Measurements from ENCODE around the gene TXLNG. TPM values are rescaled to one million over a fixed set of nuclear protein-coding genes. Genes with fewer than 3 reads are reported as not detected.

The TXLNG gene
- total RNA-seq = 14.4 and 26.6 TPM in 2 replicates

DNA sequence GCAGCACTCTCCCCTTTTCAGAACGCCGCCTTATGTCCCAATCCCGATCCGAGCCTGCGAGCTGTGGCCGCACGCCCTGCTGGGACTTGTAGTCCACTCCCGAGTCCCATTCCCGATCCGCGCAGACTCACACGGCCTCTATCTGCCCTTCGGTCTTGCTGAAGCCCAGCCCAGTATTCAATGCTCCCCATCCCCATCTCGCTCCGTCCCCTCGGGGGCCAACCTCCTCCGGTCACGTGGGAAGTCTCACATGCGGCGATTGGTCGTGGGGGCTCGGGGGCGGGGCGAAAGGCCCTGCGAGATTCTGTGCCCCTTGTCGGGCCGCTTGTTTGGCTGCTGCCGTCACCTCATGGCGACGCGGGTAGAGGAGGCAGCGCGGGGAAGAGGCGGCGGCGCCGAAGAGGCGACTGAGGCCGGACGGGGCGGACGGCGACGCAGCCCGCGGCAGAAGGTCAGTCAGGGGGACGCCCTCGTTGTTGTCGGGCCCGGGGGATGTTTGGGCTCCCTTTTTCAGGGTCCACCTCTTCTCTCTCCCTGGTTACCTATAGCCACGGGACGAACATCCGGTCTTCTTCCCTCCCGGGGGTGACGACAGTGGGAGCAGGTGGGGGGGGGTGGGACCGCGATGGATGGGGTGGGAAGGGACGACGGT lies at the start of gene TXLNG:
Gene TXLNG, plus strand, starts transcription at position 328 of the 652 bp plus-strand sequence. Its CDS starts 22 bp downstream, at position 350.

DNA sequence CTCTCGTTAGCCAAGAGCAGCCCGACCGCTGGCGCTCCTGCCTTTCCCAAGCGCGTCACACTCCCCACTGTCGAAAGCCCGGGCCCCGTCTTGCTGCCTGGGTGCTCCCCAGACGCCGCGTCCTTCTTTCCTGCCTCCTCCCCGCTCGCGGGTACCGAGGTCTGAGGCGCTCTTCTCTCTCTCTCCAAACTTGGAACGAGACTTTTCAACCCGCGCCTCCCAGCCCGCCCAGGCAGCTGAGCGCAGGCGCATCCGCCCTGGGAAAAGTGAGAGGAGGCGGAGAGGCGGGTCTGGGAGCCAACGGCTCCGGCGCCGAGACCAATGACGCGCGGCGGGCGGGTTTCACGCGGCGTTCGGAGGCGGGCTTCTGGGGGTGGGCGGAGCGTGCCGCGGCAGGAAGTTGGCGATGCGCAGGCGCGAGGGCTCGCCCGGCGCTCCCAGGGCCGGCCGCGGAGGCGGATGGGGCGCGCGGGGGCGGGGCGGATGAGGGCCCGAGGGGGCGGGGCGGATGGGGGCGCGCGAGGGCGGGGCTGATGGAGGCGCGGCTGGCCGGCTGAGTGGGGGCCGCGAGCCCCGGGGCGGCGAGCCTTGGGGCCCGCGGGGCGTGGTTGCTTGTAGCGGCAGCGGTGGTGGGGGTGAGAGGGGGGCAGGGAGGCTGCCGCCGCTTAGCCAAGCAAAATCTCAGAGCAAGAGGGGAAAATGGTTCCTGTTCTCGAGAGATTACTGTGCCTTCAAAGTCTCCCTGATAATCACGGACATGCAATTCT lies 84.0 kb downstream of the TXLNG start, which contains the start of gene RBBP7:
Gene RBBP7, minus strand, starts transcription at position 268 of the 767 bp plus-strand sequence. CDS start 309 bp downstream, outside the sequence.

Other genes starting within 250 kb of the TXLNG start
- not detected in 2 replicates for gene S100G, start 136.3 kb upstream of the TXLNG start, total RNA-seq
- gene CTPS2, start 73.8 kb upstream of the TXLNG start, total RNA-seq = 5.8 and 15.3 TPM in 2 replicates
- gene SYAP1, start 66.9 kb upstream of the TXLNG start, total RNA-seq = 24.3 and 45.8 TPM in 2 replicates
- 108 and 144 TPM in 2 replicates for gene RBBP7, start 83.9 kb downstream of the TXLNG start, total RNA-seq
- 0.68 and 3.6 TPM in 2 replicates for gene REPS2, start 160.2 kb downstream of the TXLNG start, total RNA-seq